ENCODE results near the gene UBE3B. TPM values are rescaled to one million over a fixed set of nuclear protein-coding genes. Genes with fewer than 3 reads are reported as not detected.

The UBE3B gene
- polyA plus RNA-seq, 1 experiment = 43.9 TPM

DNA sequence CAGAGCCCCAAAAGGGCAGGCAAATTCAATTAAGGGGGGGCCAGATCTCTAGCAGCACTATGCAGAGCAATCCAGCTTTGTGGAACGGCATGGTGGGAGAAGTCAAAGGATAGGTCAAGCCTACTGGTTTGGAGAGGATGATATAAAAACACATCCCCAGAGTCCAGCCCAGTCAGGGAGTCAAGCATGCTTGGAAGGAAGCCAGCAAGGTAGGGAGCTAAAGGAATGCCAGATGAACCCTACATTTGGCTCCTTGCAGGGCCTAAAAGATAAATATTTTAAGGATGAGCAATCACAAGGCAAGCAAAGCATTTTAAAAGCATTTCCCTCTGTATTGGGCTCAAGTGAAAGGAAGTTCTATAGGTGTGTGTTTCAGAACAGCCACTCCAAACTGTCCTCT, 21.7 kb upstream of the UBE3B start:
- H3K36me3 ChIP-seq (ENCODE audit: control insufficient read depth, insufficient read depth, low read length) = peaks cover 47% of the 10 kb centered on the region
- POLR2A ChIA-PET = no interaction called here

DNA sequence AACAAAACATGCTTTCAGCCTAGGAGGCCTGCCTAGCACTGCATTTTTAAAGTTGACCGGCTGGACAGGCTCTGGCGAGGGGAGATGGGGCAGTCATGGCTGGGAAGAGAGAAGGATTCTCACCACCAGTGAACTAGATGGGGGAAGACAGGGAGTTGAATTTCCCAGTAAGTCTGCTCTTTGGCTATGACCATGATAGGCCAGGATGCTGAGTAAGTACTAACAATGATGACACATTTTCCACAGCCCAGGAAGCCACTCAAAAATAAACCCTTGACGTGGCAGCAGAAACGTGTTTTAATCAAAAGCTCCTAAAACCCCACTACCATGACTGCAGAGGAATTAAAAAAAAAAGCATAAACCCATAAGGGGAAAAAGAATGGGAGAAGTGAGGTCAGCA, 19.3 kb upstream of the UBE3B start:
- Histone ChIP-seq H3K4me3 (ENCODE audit: low read depth, low read length) (no peak overlapping the region), H3K27me3 (ENCODE audit: control insufficient read depth, insufficient read depth, low read length) (no peaks in the 10 kb centered on the region), H3K36me3 (ENCODE audit: control insufficient read depth, insufficient read depth, low read length) (peaks cover 31% of the 10 kb centered on the region)
- no peak for DNase-seq (ENCODE audit: low read depth)
- ChIA-PET CTCF (interaction anchor here (0.6 to 1.8 kb wide), 5 partner anchors 13 to 1033 kb away, joined by 3 to 6 read pairs (median 3); no protein-coding TSS in a partner anchor), POLR2A (no interaction called here)
- no peak for TF ChIP-seq CTCF (IDR thresholded peaks at IDR 0.05; ENCODE audit: insufficient read depth, low read depth, low read length)

More for the DNA sequence above, 21.7 kb upstream of the UBE3B start:
- DNase-seq (ENCODE audit: low read depth) = no peak
- no peak for TF ChIP-seq CTCF (IDR thresholded peaks at IDR 0.05; ENCODE audit: insufficient read depth, low read depth, low read length)
- CTCF ChIA-PET = interaction anchor here (1.3 kb wide), 1 partner anchor 10 kb away, joined by 3 read pairs; no protein-coding TSS in a partner anchor
- Histone ChIP-seq H3K27me3 (ENCODE audit: control insufficient read depth, insufficient read depth, low read length) (no peaks in the 10 kb centered on the region), H3K4me3 (ENCODE audit: low read depth, low read length) (no peak overlapping the region)

DNA sequence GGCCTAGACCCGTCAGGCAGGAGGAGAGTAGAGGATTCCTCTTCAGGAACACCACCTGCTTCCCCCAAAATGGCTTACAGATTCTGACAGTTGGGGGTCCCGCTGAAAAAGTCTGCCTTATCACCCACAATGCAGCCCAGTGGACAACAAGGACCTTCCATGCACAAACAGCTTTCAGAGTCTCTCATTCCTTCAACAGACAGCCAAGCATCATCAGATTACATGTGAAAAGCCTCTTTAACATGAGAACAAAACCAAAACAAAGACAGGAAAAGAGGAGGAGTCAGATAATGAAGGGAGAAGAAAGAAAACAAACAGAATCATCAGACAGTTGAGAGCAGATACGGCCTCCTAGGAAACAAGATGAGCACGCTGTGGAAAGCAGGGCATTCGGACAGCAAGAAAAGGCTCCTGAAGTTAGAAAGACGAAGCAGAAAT, 18.6 kb upstream of the UBE3B start:
- POLR2A ChIA-PET = no interaction called here

DNA sequence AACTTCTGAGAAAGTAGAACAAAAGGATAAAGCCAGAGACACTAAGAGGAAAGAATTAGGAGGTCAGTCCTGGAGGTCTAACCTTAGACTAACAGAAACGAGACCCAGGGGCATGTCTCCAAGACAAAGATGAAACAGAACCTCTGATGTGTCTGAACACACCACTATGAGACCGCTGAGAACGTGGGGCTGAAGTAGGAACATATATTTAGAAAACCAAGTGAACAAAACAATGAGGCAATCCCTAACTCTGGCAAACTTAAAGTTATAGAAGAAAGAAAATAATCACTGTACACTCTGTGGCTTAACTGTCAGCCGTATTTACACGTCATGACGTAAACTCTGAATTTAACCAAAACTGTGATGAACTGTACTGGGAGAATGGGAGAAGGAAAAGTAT, 18.2 kb upstream of the UBE3B start:
- TF ChIP-seq CTCF (IDR thresholded peaks at IDR 0.05; ENCODE audit: insufficient read depth, low read depth, low read length) = no peak
- H3K27me3 ChIP-seq (ENCODE audit: control insufficient read depth, insufficient read depth, low read length) = no peaks in the 10 kb centered on the region
- peaks cover 28% of the 10 kb centered on the region for H3K36me3 ChIP-seq (ENCODE audit: control insufficient read depth, insufficient read depth, low read length)
- no peak for DNase-seq (ENCODE audit: low read depth)
- ChIA-PET CTCF (no interaction called here), POLR2A (no interaction called here)
- no peak overlapping the region for H3K4me3 ChIP-seq (ENCODE audit: low read depth, low read length)

More for the DNA sequence above, 18.6 kb upstream of the UBE3B start:
- no peak for TF ChIP-seq CTCF (IDR thresholded peaks at IDR 0.05; ENCODE audit: insufficient read depth, low read depth, low read length)
- Histone ChIP-seq H3K36me3 (ENCODE audit: control insufficient read depth, insufficient read depth, low read length) (peaks cover 28% of the 10 kb centered on the region), H3K27me3 (ENCODE audit: control insufficient read depth, insufficient read depth, low read length) (no peaks in the 10 kb centered on the region), H3K4me3 (ENCODE audit: low read depth, low read length) (no peak overlapping the region)
- DNase-seq (ENCODE audit: low read depth) = no peak
- CTCF ChIA-PET = interaction anchor here (0.6 to 0.7 kb wide), 3 partner anchors 14 to 1032 kb away, joined by 3 to 5 read pairs (median 3); no protein-coding TSS in a partner anchor

DNA sequence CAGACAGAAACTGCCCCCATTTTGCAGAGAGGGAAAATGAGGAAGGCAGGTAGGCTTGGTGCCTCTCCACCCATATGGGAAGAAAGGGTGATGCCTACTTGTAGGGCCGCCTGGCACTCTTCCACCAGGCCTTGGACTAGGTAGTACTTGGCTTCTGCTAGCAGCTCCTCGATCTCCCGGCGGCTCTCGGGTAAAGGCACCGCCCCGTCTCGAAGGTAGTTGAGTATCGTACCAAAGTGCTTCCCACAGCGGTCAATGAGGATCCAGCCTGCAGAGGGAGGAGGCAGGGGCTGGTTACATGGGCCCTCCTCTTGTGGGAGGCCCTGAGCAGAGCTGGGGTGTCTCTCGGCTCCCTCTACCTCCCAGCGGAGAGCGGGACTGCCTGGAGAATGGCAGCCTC, 16.9 kb upstream of the UBE3B start:
- TF ChIP-seq CTCF (IDR thresholded peaks at IDR 0.05; ENCODE audit: insufficient read depth, low read depth, low read length) = no peak
- Histone ChIP-seq H3K27me3 (ENCODE audit: control insufficient read depth, insufficient read depth, low read length) (no peaks in the 10 kb centered on the region), H3K36me3 (ENCODE audit: control insufficient read depth, insufficient read depth, low read length) (peaks cover 28% of the 10 kb centered on the region), H3K4me3 (ENCODE audit: low read depth, low read length) (no peak overlapping the region)
- CTCF ChIA-PET = no interaction called here
- no peak for DNase-seq (ENCODE audit: low read depth)
- POLR2A ChIA-PET = interaction anchor here (0.5 kb wide), 1 partner anchor 971 kb away, joined by 11 read pairs; no protein-coding TSS in a partner anchor
